ENCODE measurements around the gene PPP4R4. TPM values are rescaled to one million over a fixed set of nuclear protein-coding genes. Genes with fewer than 3 reads are reported as not detected.
"Not testable (repeated sequence)": the region's sequence is repeated elsewhere in the genome, so short reads cannot be mapped to it uniquely, and the experiment has no call there.

The PPP4R4 gene
- total RNA-seq, 4 donors from 2014 or later: 0.25 to 2.0 (median 1.1) TPM

DNA sequence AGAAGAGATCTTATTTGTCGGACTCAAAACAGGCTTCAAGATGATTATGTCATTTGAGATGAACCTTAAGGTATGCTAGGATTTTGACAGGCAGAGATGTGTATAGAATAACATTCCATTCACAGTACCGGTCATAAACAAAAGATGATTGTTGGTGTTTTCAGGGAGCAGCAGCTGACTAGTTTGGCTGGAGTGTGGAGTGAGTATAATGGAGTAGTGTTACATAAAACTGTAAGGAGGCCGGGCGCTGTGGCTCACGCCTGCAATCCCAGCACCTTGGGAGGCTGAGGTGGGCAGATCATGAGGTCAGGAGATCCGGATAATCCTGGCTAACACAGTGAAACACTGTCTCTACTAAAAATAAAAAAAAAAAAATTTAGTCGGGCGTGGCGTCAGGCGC lies 95.0 kb downstream of the PPP4R4 start:
- DNase-seq (ENCODE audit: low spot score): no peak
- no peak for TF ChIP-seq CTCF (IDR thresholded peaks at IDR 0.05)
- no peak for ATAC-seq (ENCODE audit: low FRiP score)

- DNase-seq (ENCODE audit: low spot score); ATAC-seq (ENCODE audit: low FRiP score): not testable (repeated sequence)
These were observed 102.9 kb downstream of the PPP4R4 start for GRCh38 chr14:94276898-94277561.

DNA sequence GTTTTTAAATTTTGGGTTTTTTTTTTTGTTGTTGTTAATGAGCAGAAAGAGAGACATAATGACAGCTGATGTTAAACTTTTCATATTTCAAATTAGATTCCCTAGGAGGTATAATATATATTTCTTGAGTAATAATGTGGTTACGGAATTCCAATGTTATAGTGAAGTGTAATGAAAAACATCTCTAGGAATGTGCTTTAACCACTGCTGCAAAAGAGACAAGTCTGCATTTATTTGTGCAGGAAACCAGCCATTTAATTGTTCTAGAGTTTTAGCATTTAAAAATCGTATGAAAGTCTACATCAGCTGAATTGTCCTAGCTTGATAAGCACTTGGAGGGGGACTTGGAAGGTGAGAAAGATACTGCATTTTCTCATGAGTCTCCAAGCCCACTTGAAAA lies 104.6 kb downstream of the PPP4R4 start:
- DNase-seq (ENCODE audit: low spot score) (no peak), ATAC-seq (ENCODE audit: low FRiP score) (no peak)
- TF ChIP-seq CTCF (IDR thresholded peaks at IDR 0.05): no peak

GRCh38 chr14:94282991-94283723 lies 109.0 kb downstream of the PPP4R4 start:
- DNase-seq (ENCODE audit: low spot score) (no peak), ATAC-seq (ENCODE audit: low FRiP score) (peak; percentile 75)
- no peak for TF ChIP-seq CTCF (IDR thresholded peaks at IDR 0.05)

DNA sequence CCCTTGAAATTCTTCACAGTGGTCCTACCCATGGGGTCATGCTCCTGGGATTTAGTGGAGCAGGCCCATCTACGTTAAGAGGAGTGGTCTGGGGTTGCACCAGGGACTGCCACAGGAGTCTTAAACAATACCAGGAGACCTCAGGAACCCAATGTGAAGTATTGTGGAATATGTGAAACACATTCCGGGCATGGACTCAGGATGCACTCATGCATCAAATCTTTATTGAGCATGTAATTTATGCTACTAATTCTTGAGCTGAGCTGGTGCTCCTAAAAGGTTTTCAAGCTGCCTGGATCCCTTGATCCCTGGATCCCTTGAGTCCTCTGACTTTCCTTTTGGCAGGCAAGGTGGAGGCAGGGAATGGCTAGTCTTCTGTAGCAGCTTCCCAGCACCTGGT lies 110.1 kb downstream of the PPP4R4 start:
- DNase-seq (ENCODE audit: low spot score) (no peak), ATAC-seq (ENCODE audit: low FRiP score) (no peak)
- TF ChIP-seq CTCF (IDR thresholded peaks at IDR 0.05): no peak

DNA sequence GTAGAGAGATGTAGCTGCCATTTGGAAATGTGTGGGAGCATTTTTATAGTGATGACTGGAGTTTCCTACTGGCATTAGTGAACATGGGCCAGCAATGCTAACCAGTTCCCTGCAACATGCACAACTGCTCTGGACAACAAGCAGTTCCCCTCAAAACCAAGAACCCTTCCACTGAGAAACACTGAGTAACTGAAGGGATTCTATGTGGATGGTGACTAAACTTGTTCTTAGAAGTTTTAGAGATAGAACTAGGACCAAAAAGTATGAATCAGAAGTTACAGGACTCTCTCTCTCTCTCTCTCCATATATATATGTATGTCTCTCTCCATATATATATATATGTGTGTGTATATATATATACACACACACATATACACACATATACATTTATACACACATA lies 111.0 kb downstream of the PPP4R4 start:
- DNase-seq (ENCODE audit: low spot score): no peak
- no peak for ATAC-seq (ENCODE audit: low FRiP score)
- TF ChIP-seq CTCF (IDR thresholded peaks at IDR 0.05): no peak

DNA sequence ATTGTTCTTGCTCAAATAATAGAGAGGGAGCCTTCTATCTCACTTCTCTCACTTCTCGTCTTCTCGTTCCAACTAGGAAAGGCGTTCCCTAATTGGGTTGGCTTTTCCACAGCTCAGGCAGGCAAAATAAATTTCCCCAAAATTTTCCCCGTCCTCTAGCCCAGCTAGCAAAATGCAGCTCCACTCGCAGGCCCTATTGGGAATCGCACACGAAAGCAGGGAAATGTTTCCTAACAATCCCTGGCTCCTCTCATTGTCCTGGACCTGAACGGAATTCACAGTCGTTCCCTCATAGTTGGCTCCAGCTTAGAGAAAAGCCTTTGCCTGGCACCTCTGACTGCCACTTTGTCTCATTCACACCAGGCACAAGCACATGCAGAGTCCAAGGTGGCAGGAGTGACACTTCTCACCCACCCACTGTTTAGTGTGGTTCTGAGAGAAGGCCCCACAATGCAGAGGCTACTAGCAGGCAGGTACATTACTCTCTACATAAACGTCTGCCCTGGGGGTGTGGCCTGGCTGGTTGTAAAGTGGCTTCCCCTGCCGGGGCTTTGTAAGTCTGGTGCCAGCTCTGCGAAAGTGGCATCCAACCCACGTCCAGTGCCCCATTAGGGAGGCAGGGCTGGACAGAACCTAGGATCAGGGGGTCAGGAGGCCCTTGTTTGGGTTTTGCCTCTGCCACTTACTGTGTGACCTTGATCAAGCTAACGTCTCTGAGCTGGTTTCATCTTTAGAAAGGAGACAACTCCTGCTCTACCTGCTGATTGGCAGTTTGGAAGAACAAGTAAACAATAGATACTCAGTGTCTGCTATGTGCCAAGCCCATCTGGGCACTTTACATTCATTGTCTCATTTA lies 114.7 kb downstream of the PPP4R4 start:
- no peak for TF ChIP-seq CTCF (IDR thresholded peaks at IDR 0.05)
- ATAC-seq (ENCODE audit: low FRiP score) (no peak), DNase-seq (ENCODE audit: low spot score) (no peak)

All from omental fat pad (tissue), 4 donors.